Measurements from ENCODE around the gene CORO7.

DNA sequence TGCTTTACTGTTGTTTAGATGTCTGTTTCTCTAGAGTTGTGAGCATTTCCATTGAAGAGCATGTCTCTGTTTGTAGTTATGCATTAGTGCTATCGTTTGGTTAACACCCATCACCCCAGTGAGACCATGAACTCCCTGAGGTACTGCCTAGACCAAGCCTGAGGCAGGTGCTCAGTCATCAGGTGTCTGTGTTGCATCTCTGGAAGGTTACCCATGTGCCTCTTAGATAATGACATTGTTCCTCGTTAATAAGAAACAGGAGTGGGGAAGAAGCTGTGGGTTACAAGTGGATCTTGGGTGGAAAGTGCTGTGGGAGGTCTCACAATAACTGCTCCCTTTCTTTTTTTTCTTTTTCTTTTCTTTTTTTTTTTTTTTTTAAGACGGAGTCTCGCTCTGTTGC is 27.6 kb upstream of the CORO7 start:
- TF ChIP-seq, protein P1, sequence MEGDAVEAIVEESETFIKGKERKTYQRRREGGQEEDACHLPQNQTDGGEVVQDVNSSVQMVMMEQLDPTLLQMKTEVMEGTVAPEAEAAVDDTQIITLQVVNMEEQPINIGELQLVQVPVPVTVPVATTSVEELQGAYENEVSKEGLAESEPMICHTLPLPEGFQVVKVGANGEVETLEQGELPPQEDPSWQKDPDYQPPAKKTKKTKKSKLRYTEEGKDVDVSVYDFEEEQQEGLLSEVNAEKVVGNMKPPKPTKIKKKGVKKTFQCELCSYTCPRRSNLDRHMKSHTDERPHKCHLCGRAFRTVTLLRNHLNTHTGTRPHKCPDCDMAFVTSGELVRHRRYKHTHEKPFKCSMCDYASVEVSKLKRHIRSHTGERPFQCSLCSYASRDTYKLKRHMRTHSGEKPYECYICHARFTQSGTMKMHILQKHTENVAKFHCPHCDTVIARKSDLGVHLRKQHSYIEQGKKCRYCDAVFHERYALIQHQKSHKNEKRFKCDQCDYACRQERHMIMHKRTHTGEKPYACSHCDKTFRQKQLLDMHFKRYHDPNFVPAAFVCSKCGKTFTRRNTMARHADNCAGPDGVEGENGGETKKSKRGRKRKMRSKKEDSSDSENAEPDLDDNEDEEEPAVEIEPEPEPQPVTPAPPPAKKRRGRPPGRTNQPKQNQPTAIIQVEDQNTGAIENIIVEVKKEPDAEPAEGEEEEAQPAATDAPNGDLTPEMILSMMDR (IDR thresholded peaks at IDR 0.05): no peak
- no peak for TF ChIP-seq POLR2A (IDR thresholded peaks at IDR 0.05)
- TF ChIP-seq EP300 (IDR thresholded peaks at IDR 0.05): no peak

Measured in suprapubic skin (tissue), 3 donors.